NCI-H460 (cell line): Measurements from ENCODE around the gene RALB. TPM values are rescaled to one million over a fixed set of nuclear protein-coding genes. Genes with fewer than 3 reads are reported as not detected.

ENCODE experiments used
- DNase-seq: peaks from one replicate; pipeline ENCODE4 v3.0.0-alpha.2; 2016; ENCODE audit warnings: low read depth; ENCODE audit errors: extremely low read depth
- total RNA-seq: library from RNA; depleted of rRNA; stranded (reverse); fragments of >200 nt; shearing (Covaris generic); gene quantifications from 2 replicates; pipeline ENCODE4 v1.2.3, GENCODE V29; 2014

Gene RALB
- total RNA-seq, 1 experiment from 2014 or later, result 45.6 TPM

GRCh38 chr2:120261387-120262006 lies 8.8 kb downstream of the RALB start:
- DNase-seq, result no peak

- DNase-seq, result no peak
Observed at GRCh38 chr2:120262150-120262549, 9.5 kb downstream of the RALB start.

GRCh38 chr2:120262761-120263428 lies 10.2 kb downstream of the RALB start:
- no peak for DNase-seq

GRCh38 chr2:120265006-120265405 lies 12.4 kb downstream of the RALB start:
- no peak for DNase-seq

GRCh38 chr2:120267348-120267747 lies 14.7 kb downstream of the RALB start:
- DNase-seq, result no peak

- no peak for DNase-seq
Observed at GRCh38 chr2:120269076-120269744, 16.6 kb downstream of the RALB start.

GRCh38 chr2:120269816-120270215 lies 17.2 kb downstream of the RALB start:
- no peak for DNase-seq

- DNase-seq, result no peak
Observed at GRCh38 chr2:120271711-120272379, 19.2 kb downstream of the RALB start.

- no peak for DNase-seq
Observed at GRCh38 chr2:120272763-120273481, 20.3 kb downstream of the RALB start.

GRCh38 chr2:120275617-120276400 lies 23.2 kb downstream of the RALB start:
- DNase-seq, result no peak

- no peak for DNase-seq
Observed at GRCh38 chr2:120277505-120278205, 25.0 kb downstream of the RALB start.

- no peak for DNase-seq
Observed at GRCh38 chr2:120278901-120279300, 26.2 kb downstream of the RALB start.

GRCh38 chr2:120279708-120280107 lies 27.1 kb downstream of the RALB start:
- DNase-seq, result no peak

GRCh38 chr2:120283649-120284048 lies 31.0 kb downstream of the RALB start:
- no peak for DNase-seq

- no peak for DNase-seq
Observed at GRCh38 chr2:120285056-120285455, 32.4 kb downstream of the RALB start.

GRCh38 chr2:120287183-120288015 lies 34.7 kb downstream of the RALB start:
- DNase-seq, result no peak

GRCh38 chr2:120288016-120288373 lies 35.3 kb downstream of the RALB start:
- DNase-seq, result no peak

- DNase-seq, result no peak
Observed at GRCh38 chr2:120289221-120289906, 36.7 kb downstream of the RALB start.
